ENCODE data around the gene HMG20A.

DNA sequence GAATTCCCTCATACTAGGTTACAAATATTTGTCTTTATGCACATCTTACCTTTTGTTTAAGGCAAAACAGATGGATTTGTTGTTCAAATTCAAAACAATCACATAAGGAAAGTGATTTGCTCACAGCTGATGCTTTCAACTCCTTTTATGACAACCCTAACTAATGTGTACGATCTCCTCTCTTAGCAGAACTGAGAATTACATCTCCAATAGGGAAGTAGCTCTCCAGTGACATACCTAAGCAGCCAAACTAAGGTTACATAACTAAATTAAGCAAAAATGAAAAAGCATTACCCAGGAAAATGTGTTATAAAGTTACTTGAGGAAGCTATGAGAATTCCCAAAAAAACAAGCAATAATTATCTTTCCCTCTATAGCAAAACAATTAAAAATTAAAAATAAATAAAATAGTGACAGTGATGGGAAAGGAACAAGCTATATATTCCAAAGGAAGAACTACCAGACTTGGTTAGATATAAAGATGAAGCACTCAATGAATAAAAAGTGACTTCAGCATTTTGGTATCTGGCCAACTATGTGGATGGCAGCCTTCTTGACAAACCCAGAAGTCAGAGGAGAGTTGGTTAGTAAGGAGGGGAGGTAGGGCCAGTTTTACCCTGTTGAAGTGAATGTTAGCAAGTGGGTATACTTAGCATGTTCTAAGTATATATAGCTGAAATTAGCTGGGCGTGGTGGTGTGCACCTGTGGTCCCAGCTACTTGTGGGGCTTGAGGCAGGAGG lies 33.2 kb upstream of the HMG20A start:
- TF ChIP-seq CTCF (IDR thresholded peaks at IDR 0.05), result no peak
- no peak for TF ChIP-seq GABPB1 (CRISPR knock-in tag; IDR thresholded peaks at IDR 0.05)

All from WTC11 (cell line).